Measurements from ENCODE around the gene NAT8L.

NAT8L gene

DNA sequence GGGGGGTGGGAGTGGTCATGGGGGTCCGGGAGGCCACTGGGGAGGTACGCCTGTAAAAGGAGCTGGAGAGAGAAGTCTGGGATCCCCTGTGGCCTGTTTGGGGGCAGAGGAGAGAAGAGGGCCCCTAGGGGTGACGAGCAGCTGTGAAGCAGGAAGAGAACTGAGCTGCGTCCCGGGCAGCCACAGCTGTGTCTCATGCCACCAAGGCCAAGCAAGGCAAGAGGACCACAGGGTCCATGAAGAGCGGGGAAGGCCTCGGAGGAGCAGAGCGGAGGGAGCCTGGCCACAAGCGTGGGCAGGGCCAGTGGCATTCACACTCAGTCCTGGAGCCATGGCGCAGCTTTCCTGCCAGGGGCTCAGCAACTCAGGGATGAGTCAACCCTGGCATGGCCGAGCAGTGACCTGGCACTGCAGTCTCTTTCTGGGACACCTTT, 13.6 kb upstream of the NAT8L start:
- DNase-seq (ENCODE audit: low spot score) (no peak), FAIRE-seq (no peak)

GRCh38 chr4:2046031-2046961, 12.8 kb upstream of the NAT8L start:
- no peak for DNase-seq (ENCODE audit: low spot score)
- no peak for FAIRE-seq

DNA sequence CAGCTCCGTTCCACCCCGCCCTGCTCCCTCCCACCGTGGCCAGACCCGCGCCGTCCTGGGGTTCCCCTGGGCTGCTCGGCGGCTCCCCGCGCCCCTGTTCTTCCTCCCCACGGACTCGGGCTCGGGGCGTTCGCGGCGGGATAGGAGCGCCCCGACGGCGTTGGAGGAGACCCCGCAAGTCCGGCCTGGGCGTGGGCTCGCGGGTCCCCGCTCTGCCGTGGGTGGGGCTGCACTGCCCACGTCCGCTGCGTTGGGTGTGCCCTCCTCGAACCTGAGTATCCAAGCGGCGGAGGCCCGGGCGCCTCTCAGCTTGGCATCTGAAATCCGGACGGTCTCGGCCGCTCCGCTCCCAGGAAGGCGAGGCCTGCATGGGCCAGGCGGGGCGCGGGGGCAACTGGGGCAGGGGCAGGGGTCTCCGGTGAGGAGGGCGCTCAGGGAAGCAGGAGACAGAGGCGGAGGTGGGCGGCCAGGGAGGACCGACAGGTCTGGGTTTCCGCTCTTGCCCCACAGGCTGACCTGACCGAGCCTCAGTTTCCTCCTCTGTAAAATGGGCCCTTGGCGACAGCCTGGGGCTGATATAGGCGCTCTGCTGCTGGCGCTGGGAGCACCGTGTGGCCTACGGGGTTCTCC, 12.0 kb upstream of the NAT8L start:
- no peak for DNase-seq (ENCODE audit: low spot score)
- FAIRE-seq = no peak

DNA sequence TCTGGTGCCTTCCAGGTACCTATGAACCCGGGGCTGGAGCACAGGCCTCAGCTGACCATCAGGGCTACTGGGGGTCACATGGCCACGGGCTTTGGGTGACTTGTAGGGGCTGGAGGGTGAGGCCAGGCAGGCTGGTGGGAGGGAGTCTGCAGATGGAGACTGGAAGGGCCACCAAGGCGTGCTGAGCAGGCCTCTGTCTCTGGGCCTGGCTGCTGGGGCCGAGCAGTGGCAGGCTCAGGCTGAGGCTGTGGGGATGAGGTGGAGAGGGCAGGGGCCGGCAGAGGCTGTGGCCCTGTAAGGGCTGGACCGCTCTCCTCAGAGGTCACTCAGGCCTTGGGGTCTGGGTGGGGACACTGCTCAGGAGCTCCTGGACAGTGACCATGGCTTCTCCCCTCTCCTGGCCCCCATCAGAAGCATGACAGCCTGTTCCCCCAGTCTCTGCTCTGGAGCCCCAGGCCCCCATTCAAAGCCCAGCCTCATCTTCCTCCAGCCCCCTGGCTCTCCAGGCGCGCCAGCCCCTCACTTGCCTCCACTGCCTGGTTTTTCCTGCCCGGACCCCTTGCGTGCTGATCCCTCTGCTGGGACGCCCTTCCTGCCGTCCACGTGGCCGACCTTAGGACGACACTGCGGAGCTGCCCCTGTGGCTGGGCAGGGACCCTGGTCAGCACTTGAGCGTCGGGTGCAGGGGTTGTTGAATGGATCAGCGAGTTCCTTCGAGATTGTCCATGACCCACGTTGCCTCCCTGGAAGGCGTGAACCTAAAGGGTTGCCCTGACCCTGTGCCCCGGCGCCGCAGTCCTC, 11.1 kb upstream of the NAT8L start:
- DNase-seq (ENCODE audit: low spot score) (no peak), FAIRE-seq (no peak)

DNA sequence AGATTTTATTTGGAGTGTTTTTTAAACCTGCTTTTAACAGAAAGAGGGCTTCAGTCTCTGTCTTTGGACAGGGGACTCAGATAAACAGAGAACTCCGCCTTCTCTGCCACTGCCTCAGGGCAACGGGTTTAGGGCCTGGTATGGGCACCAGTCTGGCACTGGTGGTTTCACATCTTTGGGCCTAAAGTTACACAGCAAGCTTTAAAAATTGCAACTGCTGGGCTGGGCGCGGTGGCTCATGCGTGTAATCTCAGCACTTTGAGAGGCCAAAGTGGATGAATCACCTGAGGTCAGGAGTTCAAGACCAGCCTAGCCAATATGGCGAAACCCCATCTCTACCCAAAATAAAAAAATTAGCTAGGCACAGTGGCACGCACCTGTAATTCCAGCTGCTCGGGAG, 10.3 kb upstream of the NAT8L start:
- no peak for DNase-seq (ENCODE audit: low spot score)

GRCh38 chr4:2049381-2049780, 9.7 kb upstream of the NAT8L start:
- DNase-seq (ENCODE audit: low spot score) (no peak), FAIRE-seq (no peak)

More for the DNA sequence above, 10.3 kb upstream of the NAT8L start:
- no peak for FAIRE-seq

GRCh38 chr4:2049811-2050210, 9.3 kb upstream of the NAT8L start:
- FAIRE-seq (no peak), DNase-seq (ENCODE audit: low spot score) (no peak)

- DNase-seq (ENCODE audit: low spot score) (no peak), FAIRE-seq (no peak)
Measured at GRCh38 chr4:2051086-2051485, 8.0 kb upstream of the NAT8L start.

GRCh38 chr4:2054217-2054616, 4.9 kb upstream of the NAT8L start:
- no peak for FAIRE-seq
- no peak for DNase-seq (ENCODE audit: low spot score)

DNA sequence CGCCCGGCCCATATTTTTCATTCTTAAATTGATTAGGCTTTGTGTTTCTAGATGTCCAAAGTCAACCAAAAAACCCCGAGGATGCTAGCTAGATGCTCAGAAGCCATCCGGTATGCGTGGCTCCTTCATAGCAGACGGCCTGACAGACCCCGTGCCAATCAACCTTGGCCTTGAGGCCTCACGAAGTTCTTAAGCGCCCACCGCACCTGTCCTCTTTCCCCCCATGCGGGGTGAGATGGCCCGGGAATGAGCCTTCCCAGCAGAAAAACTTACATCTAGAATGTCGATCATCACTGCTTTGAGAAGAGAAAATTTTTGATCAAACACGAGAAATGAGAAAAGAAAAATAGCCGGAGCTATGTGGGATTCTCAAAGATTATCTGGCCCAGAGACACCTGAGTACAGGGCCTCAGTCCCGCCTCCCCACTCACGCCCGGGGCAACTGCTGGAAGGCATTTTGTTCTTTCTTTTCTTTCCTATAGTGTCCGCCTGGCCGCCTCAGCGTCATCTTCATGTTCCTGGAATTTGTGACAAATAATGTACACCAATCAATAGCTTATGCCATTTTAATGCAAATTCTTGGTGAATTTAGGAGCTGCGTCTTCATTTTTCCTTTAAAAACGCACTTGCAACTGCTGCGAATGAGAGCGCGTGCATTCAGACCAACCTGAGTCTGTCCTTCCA, 1.6 kb upstream of the NAT8L start:
- no peak for DNase-seq (ENCODE audit: low spot score)
- no peak for FAIRE-seq

- DNase-seq (ENCODE audit: low spot score) (no peak), FAIRE-seq (no peak)
Measured at GRCh38 chr4:2058264-2059045, 672 bp upstream of the NAT8L start.

GRCh38 chr4:2059726-2060602, 837 bp downstream of the NAT8L start:
- FAIRE-seq (no peak), DNase-seq (ENCODE audit: low spot score) (peak; percentile 31)

GRCh38 chr4:2060611-2061185, 1.6 kb downstream of the NAT8L start:
- no peak for DNase-seq (ENCODE audit: low spot score)
- FAIRE-seq = no peak

- no peak for FAIRE-seq
- no peak for DNase-seq (ENCODE audit: low spot score)
Measured at GRCh38 chr4:2061186-2062131, 2.3 kb downstream of the NAT8L start.

DNA sequence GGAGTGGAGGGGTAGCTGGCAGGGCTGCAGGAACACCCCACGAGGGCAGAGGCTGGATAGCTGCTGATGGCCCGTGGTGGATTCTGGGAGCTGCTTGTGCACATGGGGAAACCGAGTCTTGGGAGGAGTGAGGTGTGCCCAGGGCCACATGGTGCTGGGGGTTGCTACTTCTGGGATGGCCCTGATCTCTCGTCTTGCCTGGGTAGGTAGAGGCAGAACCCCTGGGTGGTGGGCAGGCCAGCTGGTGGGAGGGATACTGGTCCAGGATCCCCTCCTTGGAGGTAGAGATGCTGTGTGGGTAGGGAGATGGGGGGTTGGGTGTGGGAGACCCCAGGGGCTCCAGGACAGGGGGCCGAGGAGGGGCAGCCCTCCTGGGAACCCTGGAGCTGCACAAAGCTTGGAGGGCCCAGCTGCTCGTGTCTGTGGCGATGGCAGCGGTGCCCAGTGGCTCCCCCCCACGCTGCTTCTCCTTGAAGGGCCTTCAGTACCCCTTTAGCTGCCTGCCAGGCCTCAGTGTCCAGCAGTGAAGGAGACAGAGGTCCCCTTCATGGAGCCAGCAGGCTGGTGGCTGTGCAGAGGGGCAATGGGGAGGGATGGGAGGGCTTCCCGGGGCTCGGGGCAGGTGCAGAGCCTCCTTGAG, 3.2 kb downstream of the NAT8L start:
- DNase-seq (ENCODE audit: low spot score) (no peak), FAIRE-seq (no peak)

- FAIRE-seq = no peak
- DNase-seq (ENCODE audit: low spot score) = no peak
Measured at GRCh38 chr4:2062808-2063524, 3.8 kb downstream of the NAT8L start.
